ENCODE results near the gene KDM3B.

GRCh38 chr5:138449501-138450239 lies 97.2 kb downstream of the KDM3B start:
- TF ChIP-seq POLR2A (IDR thresholded peaks at IDR 0.05; ENCODE audit: low read length) (no peak), GATA1 (IDR thresholded peaks at IDR 0.05; ENCODE audit: low read depth, low read length) (no peak)

Data from erythroblast (primary cell).